DMS53 treated with DMSO at 0.1 percent for 48 hours (cell line): ENCODE data around the gene AMFR.

ENCODE experiments used
- DNase-seq: peaks from one replicate; lab custom pipeline; 2025; ENCODE audit not compliant: unreplicated experiment; lab: John Stamatoyannopoulos, UW

AMFR gene

GRCh38 chr16:56424404-56424764 is 961 bp downstream of the AMFR start:
- no peak for DNase-seq

GRCh38 chr16:56423584-56424403 is 1.6 kb downstream of the AMFR start:
- no peak for DNase-seq

- DNase-seq = no peak
Observed at GRCh38 chr16:56422896-56423441, 2.4 kb downstream of the AMFR start.

GRCh38 chr16:56421976-56422669 is 3.2 kb downstream of the AMFR start:
- DNase-seq = no peak

- no peak for DNase-seq
Observed at GRCh38 chr16:56421313-56421712, 4.0 kb downstream of the AMFR start.

- DNase-seq = no peak
Observed at GRCh38 chr16:56420613-56421012, 4.7 kb downstream of the AMFR start.

- no peak for DNase-seq
Observed at GRCh38 chr16:56419740-56420548, 5.4 kb downstream of the AMFR start.

- DNase-seq = no peak
Observed at GRCh38 chr16:56417138-56417537, 8.2 kb downstream of the AMFR start.

- DNase-seq = no peak
Observed at GRCh38 chr16:56415875-56416274, 9.5 kb downstream of the AMFR start.

- no peak for DNase-seq
Observed at GRCh38 chr16:56414366-56414765, 11.0 kb downstream of the AMFR start.

GRCh38 chr16:56413381-56413780 is 12.0 kb downstream of the AMFR start:
- no peak for DNase-seq

- no peak for DNase-seq
Observed at GRCh38 chr16:56411624-56412023, 13.7 kb downstream of the AMFR start.

- no peak for DNase-seq
Observed at GRCh38 chr16:56411123-56411522, 14.2 kb downstream of the AMFR start.

- no peak for DNase-seq
Observed at GRCh38 chr16:56409195-56409594, 16.1 kb downstream of the AMFR start.

GRCh38 chr16:56408379-56409098 is 16.8 kb downstream of the AMFR start:
- peak; percentile 9 for DNase-seq

GRCh38 chr16:56405977-56406672 is 19.2 kb downstream of the AMFR start:
- DNase-seq = no peak

GRCh38 chr16:56401482-56401881 is 23.9 kb downstream of the AMFR start:
- peak; percentile 95 for DNase-seq

GRCh38 chr16:56400458-56400857 is 24.9 kb downstream of the AMFR start:
- DNase-seq = no peak

GRCh38 chr16:56399486-56399885 is 25.9 kb downstream of the AMFR start:
- DNase-seq = no peak

- no peak for DNase-seq
Observed at GRCh38 chr16:56399047-56399446, 26.3 kb downstream of the AMFR start.
